Measurements from ENCODE around the gene CEND1. TPM values are rescaled to one million over a fixed set of nuclear protein-coding genes. Genes with fewer than 3 reads are reported as not detected.

Gene CEND1
- total and polyA plus RNA-seq, 2 donors (not counting 1 experiment from before 2014, with no cell fraction given), result 0.25 to 1.3 TPM

GRCh38 chr11:794766-795633, 5.1 kb upstream of the CEND1 start:
- H3K9ac ChIP-seq (ENCODE audit: insufficient read depth, low read length), result peak overlapping the region; percentile 37
- H3K27ac ChIP-seq (ENCODE audit: insufficient read depth, low read length), result peak overlapping the region; percentile 88
- peak overlapping the region; percentile 88 for H3K4me2 ChIP-seq (ENCODE audit: extremely low read depth, insufficient read depth, low read length)

GRCh38 chr11:794013-794765, 4.3 kb upstream of the CEND1 start:
- H3K4me2 ChIP-seq (ENCODE audit: extremely low read depth, insufficient read depth, low read length), result peak overlapping the region; percentile 64

More at GRCh38 chr11:794766-795633, 5.1 kb upstream of the CEND1 start:
- TF ChIP-seq EZH2 (IDR thresholded peaks at IDR 0.05; ENCODE audit: low read length, missing control alignments), result no peak
- no peak for TF ChIP-seq CTCF (conservative IDR thresholded peaks at IDR 0.05 in 1 of 2, IDR thresholded peaks at IDR 0.05 in 1 of 2; ENCODE audit: low read depth in 1 of 2, low read length in 2 of 2)
- Histone ChIP-seq H4K20me1 (ENCODE audit: control insufficient read depth, extremely low read depth, insufficient read depth, low read length) (no peaks in the 10 kb centered on the region), H3K9me3 (ENCODE audit: control insufficient read depth, insufficient read depth, low read depth, low read length) (no peaks in the 10 kb centered on the region), H3K36me3 (ENCODE audit: control insufficient read depth, insufficient read depth, low read length) (peaks cover 14% of the 10 kb centered on the region), H3K79me2 (ENCODE audit: control insufficient read depth, insufficient read depth, low read length) (peaks cover 17% of the 10 kb centered on the region), H3K27me3 (ENCODE audit: control insufficient read depth, insufficient read depth, low read length) (no peaks in the 10 kb centered on the region), H3K4me3 (replicated peaks in 1 of 4; ENCODE audit: control extremely low read depth in 1 of 4, insufficient read depth in 1 of 4, low read depth in 3 of 4, low read length in 4 of 4) (peak overlapping the region; percentile 56 to 80 (median 74)), H3K4me1 (ENCODE audit: control insufficient read depth, extremely low read depth, insufficient read depth, low read length) (peaks cover 7% of the 10 kb centered on the region), H2AFZ (ENCODE audit: low read length) (no peak overlapping the region)
- DNase-seq (ENCODE audit: low read depth in 2 of 2), result no peak

More at GRCh38 chr11:794013-794765, 4.3 kb upstream of the CEND1 start:
- H3K4me1 ChIP-seq (ENCODE audit: control insufficient read depth, extremely low read depth, insufficient read depth, low read length), result peaks cover 7% of the 10 kb centered on the region
- H3K9ac ChIP-seq (ENCODE audit: insufficient read depth, low read length), result no peak overlapping the region
- H3K9me3 ChIP-seq (ENCODE audit: control insufficient read depth, insufficient read depth, low read depth, low read length), result no peaks in the 10 kb centered on the region
- peaks cover 17% of the 10 kb centered on the region for H3K79me2 ChIP-seq (ENCODE audit: control insufficient read depth, insufficient read depth, low read length)
- TF ChIP-seq EZH2 (IDR thresholded peaks at IDR 0.05; ENCODE audit: low read length, missing control alignments) (no peak), CTCF (conservative IDR thresholded peaks at IDR 0.05 in 1 of 2, IDR thresholded peaks at IDR 0.05 in 1 of 2; ENCODE audit: low read depth in 1 of 2, low read length in 2 of 2) (no peak)
- H3K36me3 ChIP-seq (ENCODE audit: control insufficient read depth, insufficient read depth, low read length), result peaks cover 13% of the 10 kb centered on the region
- no peak overlapping the region for H3K4me3 ChIP-seq (replicated peaks in 1 of 4; ENCODE audit: control extremely low read depth in 1 of 4, insufficient read depth in 1 of 4, low read depth in 3 of 4, low read length in 4 of 4)
- H3K27ac ChIP-seq (ENCODE audit: insufficient read depth, low read length), result no peak overlapping the region
- H4K20me1 ChIP-seq (ENCODE audit: control insufficient read depth, extremely low read depth, insufficient read depth, low read length), result no peaks in the 10 kb centered on the region
- H2AFZ ChIP-seq (ENCODE audit: low read length), result no peak overlapping the region
- H3K27me3 ChIP-seq (ENCODE audit: control insufficient read depth, insufficient read depth, low read length), result no peaks in the 10 kb centered on the region
- DNase-seq (ENCODE audit: low read depth in 2 of 2), result no peak
